Suppressor macrophage (primary cell): ENCODE data around the gene CTXN1.
A peak's percentile ranks its signal among the peaks of the same experiment; 100 is the strongest.
"Not testable (repeated sequence)": the region's sequence is repeated elsewhere in the genome, so short reads cannot be mapped to it uniquely, and the experiment has no call there.

ENCODE experiments used
- DNase-seq, 4 experiments: peaks; one replicate each; pipeline ENCODE4 v3.0.0-alpha.2; 2020 to 2022
- total RNA-seq, 17 experiments: gene quantifications; one replicate each; lab custom pipeline; 2026; ENCODE audit warnings: mixed read lengths in 6 of 17, inconsistent platforms in 3 of 17; lab: John Stamatoyannopoulos, UW

Gene CTXN1
- 0 to 0.44 (median 0) reads per million in 17 experiments for total RNA-seq

GRCh38 chr19:7926021-7926726, at the start of gene CTXN1:
Gene CTXN1 (minus strand): TSS chr19:7926135. CDS start chr19:7925538, 597 bp downstream.
- peak; percentile 46 to 82 (median 66) for DNase-seq

DNA sequence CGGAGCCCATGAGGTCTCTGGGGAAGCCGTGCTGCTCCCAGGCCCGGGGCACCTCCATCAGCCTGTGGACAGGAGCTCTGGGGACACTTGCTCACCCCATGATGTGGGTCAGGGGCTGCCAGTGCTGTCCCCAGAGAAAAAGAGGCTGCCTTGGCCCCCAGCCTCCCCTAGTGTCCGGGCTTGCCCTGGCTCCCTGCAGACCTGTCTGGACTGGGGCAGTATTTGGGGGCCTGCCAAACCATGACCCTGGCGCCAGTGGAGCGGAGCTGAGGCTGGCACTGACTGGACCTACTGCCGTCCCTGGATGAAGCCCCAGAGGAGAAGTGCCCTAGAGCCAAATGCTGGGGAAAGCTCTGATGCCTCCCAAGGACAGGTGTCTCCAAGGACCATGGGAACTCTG, 49.1 kb upstream of the CTXN1 start:
- DNase-seq, result no peak

- DNase-seq, result no peak
Measured at GRCh38 chr19:7973883-7974282, 47.9 kb upstream of the CTXN1 start.

- no peak for DNase-seq
Measured at GRCh38 chr19:7971553-7972520, 45.9 kb upstream of the CTXN1 start.

DNA sequence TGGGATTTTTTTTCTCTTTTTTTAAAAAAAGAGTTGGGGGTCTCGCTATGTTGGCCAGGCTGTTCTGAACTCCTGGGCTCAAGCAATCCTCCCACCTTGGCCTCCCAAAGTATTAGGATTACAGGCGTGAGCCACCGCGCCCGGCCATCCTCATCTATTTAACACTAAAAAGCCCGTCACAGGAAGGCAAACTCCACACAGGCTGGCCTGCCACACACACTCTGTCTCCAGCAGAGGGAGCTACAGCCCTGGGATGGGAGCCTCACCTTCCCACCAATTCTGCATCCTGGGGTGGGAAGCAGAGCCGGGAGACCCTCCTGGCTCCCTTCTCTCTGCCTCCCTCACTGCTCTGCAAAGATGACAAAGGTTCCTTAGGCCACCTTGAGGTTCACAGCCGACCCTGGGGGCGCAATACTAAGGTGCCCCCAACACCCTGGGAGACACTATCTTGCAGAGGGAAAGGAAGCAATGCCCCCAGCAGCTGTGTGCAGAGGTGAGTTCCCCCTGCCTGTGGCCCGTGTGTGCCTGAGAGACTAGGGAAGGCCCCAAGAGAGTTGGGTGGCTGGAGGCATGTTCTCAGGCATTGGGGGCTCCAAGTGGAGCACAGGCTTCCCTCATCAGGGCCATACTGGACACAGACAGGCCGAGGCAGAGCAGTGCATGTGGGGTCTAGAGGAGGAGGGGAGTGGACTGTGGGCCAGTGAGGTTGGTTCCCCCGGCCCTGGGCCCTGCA, 44.9 kb upstream of the CTXN1 start:
- peak; percentile 31 to 70 (median 60) for DNase-seq

DNA sequence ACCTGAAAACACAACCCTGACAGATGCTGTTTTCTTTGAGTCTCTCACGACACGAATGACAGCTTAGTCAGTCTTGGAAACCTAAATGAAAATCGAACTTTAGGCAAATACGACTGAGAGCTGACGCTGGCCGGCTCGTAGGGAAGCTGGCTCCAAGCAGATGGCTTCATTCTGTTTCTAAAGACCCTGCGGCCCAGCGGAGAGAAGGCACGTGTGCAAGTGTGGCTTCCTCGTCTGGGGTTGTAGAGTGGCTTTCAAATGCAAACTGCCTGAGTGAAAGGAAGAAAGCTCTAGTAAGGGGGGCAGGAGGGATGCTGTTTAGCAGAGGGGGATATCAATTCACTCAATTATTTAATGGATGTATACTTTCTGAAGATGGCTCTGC, 43.6 kb upstream of the CTXN1 start:
- no peak for DNase-seq

GRCh38 chr19:7968796-7969554, 43.0 kb upstream of the CTXN1 start:
- DNase-seq, result no peak

DNA sequence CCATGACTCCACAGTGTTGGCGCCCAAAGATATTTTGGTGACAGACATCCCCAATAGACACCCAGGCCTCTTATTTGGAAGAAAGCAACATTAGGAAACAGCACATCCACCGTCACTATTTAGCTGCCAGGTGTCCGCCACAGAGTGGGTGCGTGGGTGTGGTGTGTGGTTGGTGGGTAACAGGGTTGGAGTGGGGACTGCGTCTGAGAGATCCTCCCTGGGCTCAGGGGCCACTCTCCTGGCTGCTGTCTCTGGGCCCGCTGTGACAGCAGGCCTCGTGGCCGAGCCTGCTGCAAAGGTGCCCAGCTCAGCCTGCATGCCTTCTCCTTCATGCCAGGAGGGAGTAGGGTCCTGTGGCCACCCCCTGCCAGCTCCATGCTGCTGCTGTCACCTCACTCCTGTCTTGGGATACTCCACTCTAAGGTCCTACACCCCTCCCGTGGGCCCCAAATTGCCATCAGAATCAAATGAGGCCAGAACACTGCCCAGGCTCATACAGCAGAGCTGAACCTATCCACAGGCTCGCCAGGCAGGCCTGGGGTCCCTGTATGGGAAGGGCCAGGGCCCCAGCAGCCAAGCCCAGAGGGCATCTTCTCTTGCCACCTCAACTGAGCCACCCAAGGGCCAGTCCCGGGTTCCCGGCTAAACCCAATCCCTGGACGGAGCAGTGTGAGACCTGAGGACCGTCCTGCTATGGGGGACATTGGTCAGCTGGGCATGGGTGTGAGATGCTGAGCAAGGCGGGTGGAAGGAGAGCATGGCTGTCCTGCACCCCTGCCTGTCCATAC, 42.3 kb upstream of the CTXN1 start:
- DNase-seq, result no peak

DNA sequence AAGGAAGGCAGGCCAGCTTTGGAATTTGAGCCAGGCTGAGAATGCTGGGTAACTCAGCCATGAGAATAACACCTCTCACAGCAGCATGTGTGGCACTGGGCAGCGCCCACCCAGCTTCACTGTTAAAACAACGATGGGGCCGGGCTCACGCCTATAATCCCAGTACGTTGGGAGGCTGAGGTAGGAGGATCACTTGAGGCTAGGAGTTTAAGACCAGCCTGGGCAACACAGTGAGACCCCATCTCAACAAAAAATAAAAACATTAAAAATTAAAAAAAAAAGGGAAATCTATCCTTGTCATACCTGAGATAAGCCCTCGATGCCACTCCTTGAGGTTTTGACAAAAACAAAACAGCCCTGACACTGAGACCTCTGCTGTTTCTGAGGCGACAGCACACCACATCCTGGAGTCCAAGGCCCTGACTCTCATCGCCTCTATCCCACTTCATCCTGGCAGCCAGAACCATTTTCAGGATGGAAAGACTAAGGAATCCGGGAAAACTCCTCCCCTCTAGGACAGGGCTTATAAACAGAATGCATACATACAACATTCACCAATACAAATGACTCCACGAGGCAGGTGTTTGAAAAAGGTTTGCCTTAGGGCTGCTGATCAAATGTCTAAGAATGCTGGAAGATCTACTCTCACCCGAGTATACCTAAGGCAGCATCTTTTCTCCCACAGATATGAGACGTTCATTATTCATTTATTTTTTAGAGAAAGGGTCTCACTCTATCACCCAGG, 40.2 kb upstream of the CTXN1 start:
- no peak for DNase-seq

- DNase-seq, result no peak
Measured at GRCh38 chr19:7965259-7965841, 39.4 kb upstream of the CTXN1 start.

DNA sequence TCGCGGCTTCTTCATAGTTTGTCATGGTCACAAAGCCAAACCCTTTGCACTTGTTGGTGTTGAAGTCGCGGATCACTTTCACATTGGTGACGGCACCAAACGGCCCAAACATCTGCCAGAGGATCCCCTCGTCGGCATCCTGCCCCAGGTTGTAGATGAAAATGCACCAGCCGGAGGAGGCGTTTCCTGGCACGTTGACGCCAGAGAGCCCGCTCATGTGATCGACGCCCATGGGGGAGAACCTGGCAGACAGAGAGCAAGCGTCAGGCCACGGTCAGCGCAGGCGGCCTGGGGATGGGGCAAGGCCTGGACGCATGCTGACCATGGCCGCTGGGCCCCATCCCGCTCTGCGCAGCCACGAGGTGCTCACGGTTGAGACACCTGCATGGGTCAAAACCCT, 37.6 kb upstream of the CTXN1 start:
- DNase-seq, result no peak

DNA sequence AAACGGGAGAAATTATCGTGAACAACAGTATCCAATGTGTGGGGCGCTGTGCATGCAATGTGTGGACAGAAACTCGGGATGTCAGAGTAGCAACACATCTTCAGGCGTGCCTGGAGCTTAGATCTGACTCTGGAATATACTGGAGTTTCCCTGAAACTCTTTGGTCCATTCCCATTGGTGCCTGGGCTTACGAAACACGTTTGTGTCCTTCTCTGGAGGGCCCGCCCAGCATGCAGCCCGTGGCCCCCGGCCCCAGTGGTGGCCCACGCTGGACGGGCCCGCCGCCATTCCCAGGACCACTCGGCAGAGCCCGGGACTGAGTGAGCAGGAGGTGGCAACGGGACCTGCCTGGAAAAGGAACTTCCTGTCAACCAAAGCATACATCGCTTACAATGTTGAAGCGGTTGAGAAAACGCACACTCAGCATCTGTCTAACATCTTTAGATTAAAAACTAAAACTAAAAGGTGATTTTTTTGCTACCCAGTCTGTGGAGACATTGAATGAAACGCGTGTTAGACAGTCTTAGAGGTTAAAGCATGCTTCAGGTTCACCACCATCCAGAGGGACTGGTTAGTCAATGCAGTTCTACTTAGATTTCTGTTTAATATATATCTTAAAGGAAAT, 36.8 kb upstream of the CTXN1 start:
- no peak for DNase-seq

- DNase-seq, result no peak
Measured at GRCh38 chr19:7961920-7962626, 36.1 kb upstream of the CTXN1 start.

- DNase-seq, result not testable (repeated sequence)
Measured at GRCh38 chr19:7961082-7961481, 35.1 kb upstream of the CTXN1 start.

GRCh38 chr19:7959211-7959610, 33.3 kb upstream of the CTXN1 start:
- DNase-seq, result peak in 1 of 4 experiments; percentile 4

- no peak for DNase-seq
Measured at GRCh38 chr19:7955696-7956095, 29.8 kb upstream of the CTXN1 start.

DNA sequence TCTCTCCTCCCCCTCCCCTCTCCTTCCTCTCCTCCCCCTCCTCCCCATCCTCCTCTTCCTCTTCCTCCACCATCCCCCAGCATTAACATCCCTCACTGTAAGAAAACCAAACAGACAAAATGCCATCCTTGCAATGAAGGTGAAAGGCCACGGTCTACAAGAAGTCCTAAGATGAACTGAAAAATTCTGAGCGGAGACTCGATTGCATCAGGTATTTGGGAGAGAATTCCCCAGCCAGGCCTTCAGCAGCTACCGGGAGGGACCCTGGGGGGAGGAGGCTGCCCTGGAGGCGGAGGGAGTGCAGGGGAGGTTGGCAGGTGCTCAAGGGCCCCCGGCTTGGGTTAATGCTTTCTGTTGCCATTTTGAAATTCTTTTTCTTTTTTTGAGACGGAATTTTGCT, 27.6 kb upstream of the CTXN1 start:
- no peak for DNase-seq

DNA sequence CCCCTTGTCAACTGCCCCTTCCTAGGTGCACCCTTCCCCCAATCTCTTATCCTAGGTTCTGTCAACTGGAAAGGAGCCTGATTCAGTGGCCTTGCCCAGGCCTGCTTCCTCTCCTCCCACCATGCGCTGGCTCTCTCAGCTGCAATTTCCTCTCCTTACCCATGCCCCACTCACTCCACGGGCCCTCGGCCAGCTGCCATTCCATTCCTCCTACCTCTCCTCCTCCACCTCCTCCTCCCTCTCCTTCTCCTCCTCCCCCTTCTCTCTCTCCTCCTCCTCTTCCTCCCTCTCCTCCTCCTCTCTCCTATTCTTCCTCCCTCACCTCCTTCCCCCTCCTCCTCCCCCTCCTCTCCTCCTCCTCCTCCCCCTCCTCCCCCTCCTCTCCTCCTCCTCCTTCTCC, 27.1 kb upstream of the CTXN1 start:
- DNase-seq, result peak; percentile 29 to 73 (median 54)

DNA sequence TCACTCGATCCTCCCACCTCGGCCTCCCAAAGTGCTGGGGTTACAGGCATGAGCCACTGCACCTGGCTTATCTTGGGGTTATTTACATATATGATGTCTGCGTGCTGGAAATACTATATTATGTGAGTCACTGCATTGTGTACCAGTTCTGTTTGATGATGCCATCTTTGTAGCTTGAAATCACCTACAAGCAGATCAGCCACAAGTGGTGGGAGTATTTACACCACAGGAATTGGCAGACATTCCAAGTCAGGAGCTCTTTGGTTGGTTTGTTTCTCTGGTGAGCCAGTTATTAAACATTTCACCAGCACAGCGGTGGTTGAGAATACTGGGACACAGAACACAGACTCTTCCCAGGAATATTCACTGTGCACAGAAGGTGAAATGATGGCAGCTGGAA, 22.0 kb upstream of the CTXN1 start:
- peak in 1 of 4 experiments; percentile 14 for DNase-seq
